ENCODE results near the gene MIF.
"Not testable (repeated sequence)": the region's sequence is repeated elsewhere in the genome, so short reads cannot be mapped to it uniquely, and the experiment has no call there.

Gene MIF

DNA sequence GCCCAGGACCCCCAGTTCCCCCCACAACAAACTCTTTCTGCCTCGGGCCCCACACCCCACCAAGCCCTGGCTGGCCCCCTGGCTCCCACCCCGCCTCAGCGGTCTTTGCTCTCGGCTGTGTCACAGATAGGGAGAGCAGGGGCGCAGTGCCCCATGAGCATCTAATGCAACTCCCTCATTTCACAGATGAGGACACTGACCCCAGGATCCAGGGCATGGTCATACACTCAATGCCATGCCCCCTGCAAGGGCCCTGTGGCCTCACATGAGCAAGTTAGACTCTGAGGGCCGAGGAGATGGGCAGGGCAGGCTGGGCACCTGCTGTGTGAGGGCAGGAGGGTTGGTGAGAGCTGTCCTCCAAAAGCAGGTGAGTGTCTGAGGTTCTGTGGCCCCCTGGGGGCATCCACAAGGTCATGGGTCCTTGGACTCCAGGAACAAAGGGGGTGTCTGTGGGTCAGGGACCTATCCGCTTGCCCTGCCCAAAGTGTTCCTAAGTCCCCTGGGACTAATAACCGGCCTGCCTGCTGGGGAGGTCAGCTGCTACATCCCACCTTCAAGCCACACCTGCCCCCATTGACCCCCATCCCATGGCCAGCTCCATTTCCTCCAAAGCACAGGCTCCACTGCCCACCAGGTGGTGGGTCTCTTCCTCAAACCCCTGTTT, 2.5 kb downstream of the MIF start:
- Histone ChIP-seq H3K4me1 (ENCODE audit: control insufficient read depth, insufficient read depth, low read length) (peaks cover 16% of the 10 kb centered on the region), H3K27me3 (ENCODE audit: control insufficient read depth, insufficient read depth, low read length) (no peaks in the 10 kb centered on the region), H3K9me3 (ENCODE audit: control insufficient read depth, insufficient read depth, low read length) (peaks cover 7% of the 10 kb centered on the region), H3K9ac (ENCODE audit: low read depth, low read length) (no peak overlapping the region), H3K4me3 (ENCODE audit: low read depth, low read length) (no peak overlapping the region), H3K36me3 (ENCODE audit: control insufficient read depth, insufficient read depth, low read length) (peaks cover 27% of the 10 kb centered on the region)

DNA sequence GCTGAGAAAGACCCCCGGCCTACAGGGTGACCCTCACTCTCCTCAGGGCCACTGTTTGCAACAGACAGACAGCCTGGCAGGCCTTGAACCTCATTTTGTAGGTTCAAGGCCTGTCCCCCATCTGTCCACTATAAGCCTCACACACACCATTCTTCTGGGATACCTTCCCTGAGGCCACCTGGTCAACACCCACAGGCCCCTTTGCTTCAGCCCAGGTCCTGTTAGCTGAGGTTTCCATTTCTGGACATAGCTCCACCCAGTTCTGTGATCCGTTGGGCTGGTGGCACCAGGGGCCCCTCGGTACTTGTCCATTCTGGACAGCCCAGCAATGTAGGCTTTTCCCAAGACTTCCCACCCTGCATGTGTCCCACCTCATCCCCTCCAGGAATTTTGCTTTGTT, 3.1 kb downstream of the MIF start:
- H3K36me3 ChIP-seq (ENCODE audit: control insufficient read depth, insufficient read depth, low read length) = peaks cover 27% of the 10 kb centered on the region
- H3K4me1 ChIP-seq (ENCODE audit: control insufficient read depth, insufficient read depth, low read length) = peaks cover 16% of the 10 kb centered on the region
- no peak overlapping the region for H3K9ac ChIP-seq (ENCODE audit: low read depth, low read length)
- H3K4me3 ChIP-seq (ENCODE audit: low read depth, low read length) = no peak overlapping the region
- no peaks in the 10 kb centered on the region for H3K27me3 ChIP-seq (ENCODE audit: control insufficient read depth, insufficient read depth, low read length)
- H3K9me3 ChIP-seq (ENCODE audit: control insufficient read depth, insufficient read depth, low read length) = peaks cover 4% of the 10 kb centered on the region

DNA sequence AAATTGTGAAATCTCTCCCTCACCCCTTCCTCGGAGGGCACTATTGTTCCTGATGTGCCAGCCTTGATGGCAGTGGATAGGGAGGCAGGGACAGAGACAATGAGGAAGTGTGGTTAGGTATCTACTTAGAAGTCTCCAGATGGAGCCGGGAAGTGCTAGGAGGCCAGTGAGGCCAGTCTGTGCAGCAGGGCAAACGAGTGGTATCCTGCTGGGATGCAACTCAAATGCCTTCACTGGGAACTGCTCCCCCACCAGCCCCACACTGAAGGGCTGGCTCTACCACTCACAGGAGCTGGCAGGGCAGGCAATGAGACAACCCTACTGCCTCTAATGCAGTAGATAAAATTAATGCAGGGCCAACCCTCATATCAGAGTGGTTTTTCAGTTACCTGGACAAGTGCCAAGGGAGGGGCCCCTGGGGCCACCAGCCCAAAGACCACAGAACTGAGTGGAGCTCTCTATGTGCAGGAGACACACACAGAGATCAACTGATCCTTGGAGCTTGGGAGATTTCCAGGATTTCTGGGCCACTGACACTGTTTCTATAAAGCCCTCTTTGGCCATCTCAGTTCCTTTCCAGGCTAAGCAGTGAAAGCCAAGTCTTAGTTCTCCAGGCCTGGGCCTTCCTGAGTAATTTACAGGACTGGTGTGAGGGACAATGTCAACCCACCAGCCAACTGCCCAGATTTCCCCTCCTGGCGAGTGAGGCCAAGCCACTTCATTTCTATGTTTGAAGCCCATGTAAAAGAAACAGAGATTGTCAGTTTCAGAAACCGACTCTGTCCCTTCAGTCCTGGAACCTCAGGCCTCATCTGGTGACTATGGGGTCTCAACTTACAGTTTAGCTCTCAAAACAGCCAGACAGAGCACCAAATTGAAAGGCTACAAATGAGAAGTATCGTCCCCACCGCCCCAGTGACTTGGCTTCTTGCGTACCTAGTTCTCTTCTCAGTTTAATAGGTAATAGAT, 4.1 kb downstream of the MIF start:
- Histone ChIP-seq H3K4me1 (ENCODE audit: control insufficient read depth, insufficient read depth, low read length) (peaks cover 12% of the 10 kb centered on the region), H3K9ac (ENCODE audit: low read depth, low read length) (no peak overlapping the region), H3K27me3 (ENCODE audit: control insufficient read depth, insufficient read depth, low read length) (no peaks in the 10 kb centered on the region), H3K9me3 (ENCODE audit: control insufficient read depth, insufficient read depth, low read length) (peaks cover 4% of the 10 kb centered on the region), H3K4me3 (ENCODE audit: low read depth, low read length) (no peak overlapping the region), H3K36me3 (ENCODE audit: control insufficient read depth, insufficient read depth, low read length) (peaks cover 27% of the 10 kb centered on the region)

DNA sequence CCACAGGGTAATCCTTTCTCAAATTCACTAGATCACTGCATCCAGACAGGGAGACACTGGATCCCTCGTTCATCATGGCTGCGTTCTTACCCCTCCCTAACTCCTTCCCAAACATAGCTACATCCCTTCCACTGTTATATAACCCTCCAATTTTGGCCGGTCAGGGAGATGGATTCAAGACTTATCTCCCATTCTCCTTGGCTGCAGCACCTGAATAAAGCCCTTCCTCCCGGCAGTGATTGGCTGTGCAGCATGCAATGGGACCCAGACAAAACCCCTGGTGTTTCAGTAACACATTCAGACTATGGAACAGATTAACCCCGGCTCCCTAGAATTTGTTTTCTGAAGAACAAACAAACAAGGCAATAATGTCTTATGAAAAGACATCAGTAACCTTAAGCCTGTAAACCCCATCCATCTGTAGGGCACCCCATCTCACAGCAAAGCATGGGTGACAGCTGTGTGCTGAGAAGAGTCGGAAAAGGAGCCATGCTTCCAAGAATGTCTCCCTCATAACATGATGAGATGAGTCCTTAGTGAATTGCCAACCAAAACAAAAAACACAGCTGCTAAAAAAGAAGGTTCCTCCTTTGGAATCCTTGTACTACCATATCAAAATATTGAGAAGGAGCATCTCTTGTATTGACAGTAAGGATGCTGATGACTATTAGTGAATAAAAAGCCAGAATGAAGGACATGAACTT, 5.0 kb downstream of the MIF start:
- no peaks in the 10 kb centered on the region for H3K27me3 ChIP-seq (ENCODE audit: control insufficient read depth, insufficient read depth, low read length)
- H3K4me1 ChIP-seq (ENCODE audit: control insufficient read depth, insufficient read depth, low read length) = peaks cover 9% of the 10 kb centered on the region
- no peak overlapping the region for H3K9ac ChIP-seq (ENCODE audit: low read depth, low read length)
- H3K9me3 ChIP-seq (ENCODE audit: control insufficient read depth, insufficient read depth, low read length) = peaks cover 4% of the 10 kb centered on the region
- peaks cover 27% of the 10 kb centered on the region for H3K36me3 ChIP-seq (ENCODE audit: control insufficient read depth, insufficient read depth, low read length)
- no peak overlapping the region for H3K4me3 ChIP-seq (ENCODE audit: low read depth, low read length)

DNA sequence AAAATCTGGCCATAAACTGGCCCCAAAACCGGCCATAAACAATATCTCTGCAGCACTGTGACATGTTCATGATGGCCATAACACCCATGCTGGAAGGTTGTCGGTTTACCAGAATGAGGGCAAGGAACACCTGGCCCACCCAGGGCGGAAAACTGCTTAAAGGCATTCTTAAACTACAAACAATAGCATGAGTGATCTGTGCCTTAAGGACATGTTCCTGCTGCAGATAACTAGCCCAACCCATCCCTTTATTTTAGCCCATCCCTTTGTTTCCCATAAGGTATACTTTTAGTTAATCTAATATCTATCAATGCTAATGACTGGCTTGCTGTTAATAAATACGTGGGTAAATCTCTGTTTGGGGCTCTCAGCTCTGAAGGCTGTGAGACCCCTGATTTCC, 6.0 kb downstream of the MIF start:
- peaks cover 23% of the 10 kb centered on the region for H3K36me3 ChIP-seq (ENCODE audit: control insufficient read depth, insufficient read depth, low read length)
- H3K9me3 ChIP-seq (ENCODE audit: control insufficient read depth, insufficient read depth, low read length); H3K4me1 ChIP-seq (ENCODE audit: control insufficient read depth, insufficient read depth, low read length); H3K4me3 ChIP-seq (ENCODE audit: low read depth, low read length); H3K27me3 ChIP-seq (ENCODE audit: control insufficient read depth, insufficient read depth, low read length); H3K9ac ChIP-seq (ENCODE audit: low read depth, low read length): not testable (repeated sequence)

DNA sequence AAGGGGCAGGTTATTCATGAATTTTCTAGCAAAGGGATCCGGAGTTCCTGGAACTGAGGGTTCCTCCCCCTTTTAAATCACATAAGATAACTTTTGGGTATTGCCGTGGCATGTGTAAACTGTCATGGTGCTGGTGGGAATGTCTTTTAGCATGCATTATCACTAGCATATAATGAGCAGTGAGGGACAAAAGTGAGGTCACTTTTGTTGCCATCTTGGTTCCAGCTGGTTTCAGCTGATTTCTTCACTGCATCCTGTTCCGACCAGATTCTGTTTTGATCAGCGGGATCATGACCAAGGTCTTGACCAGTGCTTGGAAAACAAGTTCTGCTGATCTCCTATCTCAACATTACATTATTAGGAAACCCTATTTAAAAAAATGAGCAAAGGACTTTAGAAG, 7.4 kb downstream of the MIF start:
- H3K4me1 ChIP-seq (ENCODE audit: control insufficient read depth, insufficient read depth, low read length) = peaks cover 5% of the 10 kb centered on the region
- peaks cover 4% of the 10 kb centered on the region for H3K9me3 ChIP-seq (ENCODE audit: control insufficient read depth, insufficient read depth, low read length)
- H3K36me3 ChIP-seq (ENCODE audit: control insufficient read depth, insufficient read depth, low read length) = peaks cover 11% of the 10 kb centered on the region
- H3K4me3 ChIP-seq (ENCODE audit: low read depth, low read length) = no peak overlapping the region
- no peak overlapping the region for H3K9ac ChIP-seq (ENCODE audit: low read depth, low read length)
- peaks cover 5% of the 10 kb centered on the region for H3K27me3 ChIP-seq (ENCODE audit: control insufficient read depth, insufficient read depth, low read length)

DNA sequence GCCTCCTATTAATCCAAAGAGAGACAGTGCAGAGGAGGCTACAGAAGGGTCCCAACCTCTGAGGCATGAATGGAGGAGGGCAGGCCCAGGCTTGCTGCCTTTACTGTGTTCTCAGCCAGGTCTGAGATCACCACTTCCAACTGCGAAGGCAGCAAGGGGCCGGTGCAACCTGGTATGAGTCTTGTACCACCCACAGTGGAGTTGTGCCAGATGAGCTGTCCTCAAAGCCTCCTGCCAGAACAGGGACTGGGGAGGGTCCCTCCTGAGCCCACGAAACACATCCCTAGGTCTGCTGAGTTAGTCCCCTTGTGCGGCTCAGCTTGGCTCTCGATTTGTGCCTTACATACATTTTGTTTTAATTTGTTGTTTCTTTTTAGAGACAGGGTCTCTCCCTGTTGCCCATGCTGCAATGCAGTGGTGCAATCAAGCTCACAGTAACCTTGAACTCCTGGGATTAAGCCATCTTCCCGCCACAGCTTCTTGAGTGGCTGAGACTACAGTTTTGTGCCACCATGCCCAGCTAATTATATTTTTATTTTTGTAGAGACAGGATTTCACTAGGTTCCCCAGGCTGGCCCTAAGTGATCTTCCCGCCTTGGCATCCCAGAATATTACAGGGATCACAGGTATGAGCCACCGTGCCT, 9.3 kb downstream of the MIF start:
- Histone ChIP-seq H3K9ac (ENCODE audit: low read depth, low read length) (no peak overlapping the region), H3K4me3 (ENCODE audit: low read depth, low read length) (no peak overlapping the region), H3K36me3 (ENCODE audit: control insufficient read depth, insufficient read depth, low read length) (no peaks in the 10 kb centered on the region), H3K9me3 (ENCODE audit: control insufficient read depth, insufficient read depth, low read length) (peaks cover 4% of the 10 kb centered on the region), H3K27me3 (ENCODE audit: control insufficient read depth, insufficient read depth, low read length) (peaks cover 5% of the 10 kb centered on the region), H3K4me1 (ENCODE audit: control insufficient read depth, insufficient read depth, low read length) (peaks cover 5% of the 10 kb centered on the region)

DNA sequence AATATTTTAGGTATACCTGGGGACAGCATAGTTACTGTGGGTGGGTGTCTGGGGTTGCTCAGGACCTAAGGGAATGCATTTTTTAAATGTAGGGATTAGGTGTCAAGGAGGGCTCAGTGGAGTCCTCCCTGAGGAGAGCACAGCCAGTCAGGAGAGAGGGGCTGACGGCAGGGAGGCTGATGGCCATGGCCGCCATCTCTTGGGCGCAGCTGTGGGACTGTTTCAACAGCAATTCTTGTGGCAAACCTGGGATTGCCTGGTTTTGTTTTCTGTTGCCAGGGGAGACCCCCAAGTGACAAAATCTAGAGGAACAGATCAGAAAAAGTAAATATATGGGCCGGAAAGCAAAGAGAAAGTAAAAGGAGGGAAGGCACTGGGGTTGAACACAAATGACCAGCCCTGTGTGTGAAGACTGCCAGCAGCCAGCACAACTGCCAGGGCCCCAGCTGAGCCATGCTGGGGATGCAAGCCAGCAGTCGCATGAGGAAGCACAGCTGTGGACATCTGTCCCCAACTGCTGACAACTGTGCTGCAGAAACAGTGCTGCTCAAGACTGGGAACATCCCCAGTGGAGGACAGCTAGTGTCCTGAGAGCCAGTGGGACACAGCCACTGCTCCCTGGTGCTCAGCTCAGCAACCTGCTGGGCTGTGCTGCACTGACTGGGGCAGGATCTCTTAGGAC, 10.5 kb downstream of the MIF start:
- Histone ChIP-seq H3K9ac (ENCODE audit: low read depth, low read length) (no peak overlapping the region), H3K9me3 (ENCODE audit: control insufficient read depth, insufficient read depth, low read length) (peaks cover 4% of the 10 kb centered on the region), H3K4me3 (ENCODE audit: low read depth, low read length) (no peak overlapping the region), H3K27me3 (ENCODE audit: control insufficient read depth, insufficient read depth, low read length) (peaks cover 5% of the 10 kb centered on the region), H3K36me3 (ENCODE audit: control insufficient read depth, insufficient read depth, low read length) (no peaks in the 10 kb centered on the region), H3K4me1 (ENCODE audit: control insufficient read depth, insufficient read depth, low read length) (peaks cover 17% of the 10 kb centered on the region)

DNA sequence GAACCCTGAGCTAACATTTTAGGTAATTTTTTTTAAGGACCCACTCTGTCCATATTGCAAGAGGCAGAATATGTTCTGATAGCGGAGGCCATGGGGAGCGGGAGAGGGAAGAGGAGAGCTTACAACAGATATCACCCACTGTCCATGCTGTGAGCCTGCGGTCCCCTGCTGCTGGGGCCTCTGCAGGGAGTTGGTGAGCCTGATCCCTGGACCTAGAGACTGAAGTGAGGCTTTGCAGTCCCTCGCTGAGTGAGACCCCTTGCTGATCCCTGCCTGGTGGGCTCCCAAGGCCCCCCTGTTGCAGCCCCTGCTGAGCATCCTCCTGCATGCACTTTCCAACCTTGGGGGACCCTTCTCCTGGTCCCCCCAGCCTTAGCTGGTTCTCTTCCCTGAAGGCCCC, 12.5 kb downstream of the MIF start:
- Histone ChIP-seq H3K9ac (ENCODE audit: low read depth, low read length) (no peak overlapping the region), H3K36me3 (ENCODE audit: control insufficient read depth, insufficient read depth, low read length) (no peaks in the 10 kb centered on the region), H3K9me3 (ENCODE audit: control insufficient read depth, insufficient read depth, low read length) (no peaks in the 10 kb centered on the region), H3K27me3 (ENCODE audit: control insufficient read depth, insufficient read depth, low read length) (peaks cover 5% of the 10 kb centered on the region), H3K4me3 (ENCODE audit: low read depth, low read length) (no peak overlapping the region), H3K4me1 (ENCODE audit: control insufficient read depth, insufficient read depth, low read length) (peaks cover 17% of the 10 kb centered on the region)

DNA sequence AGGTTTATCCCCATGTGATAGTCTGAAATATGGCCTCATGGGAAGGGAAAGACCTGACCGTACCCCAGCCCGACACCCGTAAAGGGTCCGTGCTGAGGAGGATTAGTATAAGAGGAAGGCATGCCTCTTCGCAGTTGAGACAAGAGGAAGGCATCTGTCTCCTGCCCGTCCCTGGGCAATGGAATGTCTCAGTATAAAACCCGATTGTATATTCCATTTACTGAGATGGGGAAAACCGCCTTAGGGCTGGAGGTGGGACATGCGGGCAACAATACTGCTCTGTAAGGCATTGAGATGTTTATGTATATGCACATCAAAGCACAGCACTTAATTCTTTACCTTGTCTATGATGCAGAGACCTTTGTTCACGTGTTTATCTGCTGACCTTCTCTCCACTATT, 13.2 kb downstream of the MIF start:
- not testable (repeated sequence) for H3K9ac ChIP-seq (ENCODE audit: low read depth, low read length); H3K27me3 ChIP-seq (ENCODE audit: control insufficient read depth, insufficient read depth, low read length); H3K36me3 ChIP-seq (ENCODE audit: control insufficient read depth, insufficient read depth, low read length); H3K4me3 ChIP-seq (ENCODE audit: low read depth, low read length); H3K9me3 ChIP-seq (ENCODE audit: control insufficient read depth, insufficient read depth, low read length)
- peaks cover 17% of the 10 kb centered on the region for H3K4me1 ChIP-seq (ENCODE audit: control insufficient read depth, insufficient read depth, low read length)

DNA sequence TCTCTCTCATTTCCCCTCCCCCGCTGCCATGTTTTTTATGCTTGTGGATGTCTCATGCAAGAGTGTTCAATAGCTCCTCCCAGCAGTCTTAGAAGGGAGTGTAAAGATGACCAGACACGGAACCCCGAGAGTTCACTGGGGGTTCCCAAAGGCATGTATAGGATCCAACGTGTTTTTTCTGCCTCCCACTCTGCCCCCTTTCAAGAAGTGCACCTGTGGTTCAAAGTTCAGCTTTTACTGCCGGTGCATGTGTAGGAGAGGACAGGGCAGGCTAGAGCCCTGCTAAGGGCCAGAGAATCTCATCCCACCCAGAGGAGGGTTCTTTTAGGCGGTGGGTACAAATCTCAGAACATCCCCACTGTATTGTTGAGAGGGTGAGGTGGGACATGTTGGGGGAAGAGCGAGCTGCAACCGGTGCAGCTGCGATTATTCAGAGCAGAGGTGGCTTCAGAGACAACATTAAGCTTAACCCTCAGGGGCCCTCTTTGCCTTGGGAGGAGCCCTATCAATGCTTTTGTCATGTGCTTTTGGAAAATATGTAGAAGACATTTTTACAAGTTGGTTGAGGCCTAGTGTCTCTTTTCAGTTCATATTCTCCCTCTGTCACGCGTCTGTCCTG, 14.5 kb downstream of the MIF start:
- no peak overlapping the region for H3K9ac ChIP-seq (ENCODE audit: low read depth, low read length)
- peaks cover 22% of the 10 kb centered on the region for H3K4me1 ChIP-seq (ENCODE audit: control insufficient read depth, insufficient read depth, low read length)

More for the DNA sequence above, 14.5 kb downstream of the MIF start:
- Histone ChIP-seq H3K27me3 (ENCODE audit: control insufficient read depth, insufficient read depth, low read length) (peaks cover 5% of the 10 kb centered on the region), H3K4me3 (ENCODE audit: low read depth, low read length) (no peak overlapping the region), H3K9me3 (ENCODE audit: control insufficient read depth, insufficient read depth, low read length) (no peaks in the 10 kb centered on the region), H3K36me3 (ENCODE audit: control insufficient read depth, insufficient read depth, low read length) (no peaks in the 10 kb centered on the region)
